Measurements from ENCODE around the gene SHISAL1. TPM values are rescaled to one million over a fixed set of nuclear protein-coding genes. Genes with fewer than 3 reads are reported as not detected.

Gene SHISAL1
- total and polyA plus RNA-seq, 10 donors: 0.10 to 0.47 (median 0.22) TPM

DNA sequence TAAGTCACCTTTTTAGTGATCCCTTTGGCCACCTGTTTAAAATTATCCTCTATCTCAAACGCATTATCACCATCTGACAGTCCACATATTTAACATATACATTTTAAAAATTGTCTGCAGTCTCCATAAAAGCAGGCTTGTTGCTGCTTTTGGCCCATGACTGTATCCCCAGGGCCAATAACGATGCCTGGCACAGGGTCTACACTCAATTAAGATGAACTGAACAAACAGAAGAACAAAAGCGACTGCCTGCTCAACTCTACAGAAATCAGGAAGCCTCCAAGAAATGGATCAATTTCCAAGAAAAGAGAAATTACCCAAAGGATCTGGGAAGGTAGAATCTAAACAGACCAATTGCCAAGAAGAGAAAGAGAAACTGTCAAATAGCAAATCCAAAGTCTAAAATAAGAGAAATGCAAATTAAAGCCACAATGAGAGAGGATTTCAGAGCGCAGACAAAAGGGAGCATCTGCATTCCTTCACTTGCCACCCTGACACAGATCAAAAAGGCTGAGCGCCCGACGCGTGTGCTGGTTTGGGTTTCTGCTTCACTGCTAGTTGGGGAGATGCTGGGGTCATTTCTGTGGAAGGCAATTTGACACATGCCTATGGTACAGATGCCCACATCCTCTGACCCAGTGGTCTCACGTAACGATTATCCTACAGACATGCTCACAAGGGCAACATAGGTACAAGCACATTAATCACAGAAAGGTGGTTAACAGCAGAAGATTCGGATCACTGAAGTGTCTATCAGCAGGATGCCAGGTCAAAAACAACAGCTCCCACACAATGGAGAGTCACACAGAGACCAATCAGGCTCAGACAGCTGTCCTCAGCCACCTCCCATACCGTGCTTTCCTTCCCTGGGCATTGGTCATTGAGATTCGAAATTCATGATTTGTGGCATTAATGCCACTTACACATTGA lies 55.9 kb downstream of the SHISAL1 start:
- no peak overlapping the region for H3K4me3 ChIP-seq
- WGBS, 5 donors: 64 to 74% (median 67%) methylated on average over 13 of the region's 13 CpGs
- intact Hi-C loops (cut with DNase I; ENCODE audit: low total_unique reads): no loop called here
- H3K4me1 ChIP-seq: no peaks in the 10 kb centered on the region
- TF ChIP-seq, protein P1, sequence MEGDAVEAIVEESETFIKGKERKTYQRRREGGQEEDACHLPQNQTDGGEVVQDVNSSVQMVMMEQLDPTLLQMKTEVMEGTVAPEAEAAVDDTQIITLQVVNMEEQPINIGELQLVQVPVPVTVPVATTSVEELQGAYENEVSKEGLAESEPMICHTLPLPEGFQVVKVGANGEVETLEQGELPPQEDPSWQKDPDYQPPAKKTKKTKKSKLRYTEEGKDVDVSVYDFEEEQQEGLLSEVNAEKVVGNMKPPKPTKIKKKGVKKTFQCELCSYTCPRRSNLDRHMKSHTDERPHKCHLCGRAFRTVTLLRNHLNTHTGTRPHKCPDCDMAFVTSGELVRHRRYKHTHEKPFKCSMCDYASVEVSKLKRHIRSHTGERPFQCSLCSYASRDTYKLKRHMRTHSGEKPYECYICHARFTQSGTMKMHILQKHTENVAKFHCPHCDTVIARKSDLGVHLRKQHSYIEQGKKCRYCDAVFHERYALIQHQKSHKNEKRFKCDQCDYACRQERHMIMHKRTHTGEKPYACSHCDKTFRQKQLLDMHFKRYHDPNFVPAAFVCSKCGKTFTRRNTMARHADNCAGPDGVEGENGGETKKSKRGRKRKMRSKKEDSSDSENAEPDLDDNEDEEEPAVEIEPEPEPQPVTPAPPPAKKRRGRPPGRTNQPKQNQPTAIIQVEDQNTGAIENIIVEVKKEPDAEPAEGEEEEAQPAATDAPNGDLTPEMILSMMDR (IDR thresholded peaks at IDR 0.05 in 8 of 11, conservative IDR thresholded peaks at IDR 0.05 in 3 of 11): no peak
- TF ChIP-seq POLR2AphosphoS5 (IDR thresholded peaks at IDR 0.05): no peak
- no peak for TF ChIP-seq POLR2A (IDR thresholded peaks at IDR 0.05)
- H3K9me3 ChIP-seq: no peaks in the 10 kb centered on the region
- H3K36me3 ChIP-seq: no peaks in the 10 kb centered on the region
- H3K27me3 ChIP-seq (replicated peaks in 1 of 7): peaks cover 0 to 24% (median 0%) of the 10 kb centered on the region in 7 donors
- no peak for DNase-seq
- H3K27ac ChIP-seq: no peak overlapping the region

DNA sequence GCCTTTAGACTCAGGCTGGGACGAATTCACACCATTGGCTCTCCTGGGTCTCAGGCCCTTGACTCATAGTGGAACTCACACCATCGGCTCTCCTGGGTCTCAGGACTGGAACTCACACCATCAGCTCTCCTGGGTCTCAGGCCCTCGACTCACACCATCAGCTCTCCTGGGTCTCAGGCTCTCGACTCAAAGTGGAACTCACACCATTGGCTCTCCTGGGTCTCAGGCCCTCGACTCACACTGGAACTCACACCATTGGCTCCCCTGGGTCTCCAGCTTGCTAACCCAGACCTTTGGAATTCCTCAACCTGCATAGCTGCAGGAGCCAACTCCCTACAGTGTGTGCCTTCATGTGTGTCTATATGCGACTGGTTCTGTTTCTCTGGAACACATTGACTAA lies 56.7 kb downstream of the SHISAL1 start:
- intact Hi-C loops (cut with DNase I; ENCODE audit: low total_unique reads): no loop called here
- 65 to 82% (median 78%) methylated on average over 6 of the region's 6 CpGs for WGBS, 5 donors
- Histone ChIP-seq H3K4me1 (no peaks in the 10 kb centered on the region), H3K36me3 (no peaks in the 10 kb centered on the region), H3K4me3 (no peak overlapping the region), H3K27ac (no peak overlapping the region), H3K9me3 (no peaks in the 10 kb centered on the region), H3K27me3 (replicated peaks in 1 of 7) (peaks cover 0 to 24% (median 0%) of the 10 kb centered on the region in 7 donors)
- no peak for DNase-seq
- TF ChIP-seq, protein P1 (IDR thresholded peaks at IDR 0.05 in 8 of 11, conservative IDR thresholded peaks at IDR 0.05 in 3 of 11): no peak

DNA sequence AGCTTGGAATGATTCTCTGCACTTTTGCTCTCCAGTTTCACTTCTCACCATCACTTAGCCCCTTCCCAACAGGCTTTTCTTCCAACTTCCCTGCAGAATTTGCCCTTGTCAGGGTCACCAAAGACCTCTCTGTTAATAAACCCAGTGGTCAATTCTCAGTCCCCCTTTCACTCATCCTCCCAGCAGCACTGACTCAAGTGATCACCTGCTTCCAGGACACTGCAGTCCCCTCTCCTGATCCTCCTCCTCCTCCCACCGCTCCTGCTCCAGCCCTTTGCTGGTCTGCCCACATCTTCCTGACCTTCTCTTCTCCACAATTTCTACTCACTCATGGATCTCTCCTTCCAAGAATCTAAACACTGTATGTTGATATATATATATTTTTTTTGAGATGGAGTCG lies 57.9 kb downstream of the SHISAL1 start:
- H3K4me3 ChIP-seq: no peak overlapping the region
- H3K4me1 ChIP-seq: no peaks in the 10 kb centered on the region
- H3K27me3 ChIP-seq (replicated peaks in 1 of 7): peaks cover 0 to 24% (median 0%) of the 10 kb centered on the region in 7 donors
- peaks cover 0 to 12% (median 11%) of the 10 kb centered on the region in 8 donors for H3K9me3 ChIP-seq
- WGBS, 5 donors: 66 to 96% (median 86%) methylated on average over 2 of the region's 2 CpGs
- intact Hi-C loops (cut with DNase I; ENCODE audit: low total_unique reads): no loop called here
- no peak overlapping the region for H3K27ac ChIP-seq
- DNase-seq: no peak
- no peak for TF ChIP-seq POLR2AphosphoS5 (IDR thresholded peaks at IDR 0.05)
- no peak for TF ChIP-seq POLR2A (IDR thresholded peaks at IDR 0.05)
- TF ChIP-seq, protein P1 (IDR thresholded peaks at IDR 0.05 in 8 of 11, conservative IDR thresholded peaks at IDR 0.05 in 3 of 11): no peak
- no peaks in the 10 kb centered on the region for H3K36me3 ChIP-seq

DNA sequence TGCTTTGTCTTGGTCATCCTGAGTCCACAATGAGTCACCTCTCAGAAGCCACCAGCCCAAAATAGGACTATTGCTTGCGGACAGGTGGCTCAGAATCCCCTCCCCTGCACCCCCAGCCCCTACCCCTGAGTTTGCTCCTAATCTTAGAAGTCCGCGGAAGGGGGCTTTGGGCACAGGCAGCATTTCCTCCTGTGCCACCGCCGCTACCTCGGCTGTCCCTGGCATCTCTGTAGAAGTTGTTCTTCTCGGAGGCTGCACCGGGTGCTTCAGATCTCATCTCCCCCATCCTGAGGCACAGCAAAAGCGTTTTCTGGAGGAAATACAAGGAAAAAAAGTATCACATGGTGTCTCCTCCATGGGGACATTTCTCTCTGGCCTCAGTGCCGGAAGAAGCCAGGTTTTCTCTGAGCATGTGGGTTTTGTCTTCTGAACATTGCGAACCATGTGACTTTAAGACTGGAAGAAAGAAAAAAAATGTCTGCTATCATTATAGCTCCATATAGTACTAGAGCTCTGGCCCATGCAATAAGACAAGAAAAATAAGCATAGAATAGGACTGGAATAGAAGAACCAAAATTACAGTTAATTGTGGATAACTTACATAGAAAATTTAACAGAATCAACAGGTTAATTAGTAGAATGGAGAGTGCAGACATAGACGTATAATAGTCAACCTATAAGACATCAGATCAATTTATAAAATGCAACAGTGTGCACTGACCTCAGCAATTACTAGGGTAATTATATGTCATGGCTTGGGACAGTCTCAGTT lies 63.2 kb downstream of the SHISAL1 start:
- TF ChIP-seq, protein P1 (IDR thresholded peaks at IDR 0.05 in 8 of 11, conservative IDR thresholded peaks at IDR 0.05 in 3 of 11): no peak
- no peak for TF ChIP-seq POLR2A (IDR thresholded peaks at IDR 0.05)
- no peak for TF ChIP-seq POLR2AphosphoS5 (IDR thresholded peaks at IDR 0.05)
- DNase-seq: no peak
- Histone ChIP-seq H3K27ac (no peak overlapping the region), H3K27me3 (replicated peaks in 1 of 7) (peaks cover 0 to 34% (median 0%) of the 10 kb centered on the region in 7 donors), H3K9me3 (peaks cover 0 to 26% (median 20%) of the 10 kb centered on the region in 8 donors), H3K4me3 (no peak overlapping the region), H3K36me3 (no peaks in the 10 kb centered on the region), H3K4me1 (no peaks in the 10 kb centered on the region)
- intact Hi-C loops (cut with DNase I; ENCODE audit: low total_unique reads): no loop called here
- WGBS, 5 donors: 79 to 93% (median 91%) methylated on average over 12 of the region's 12 CpGs
